ENCODE measurements around the gene SMG6.

SMG6 gene

DNA sequence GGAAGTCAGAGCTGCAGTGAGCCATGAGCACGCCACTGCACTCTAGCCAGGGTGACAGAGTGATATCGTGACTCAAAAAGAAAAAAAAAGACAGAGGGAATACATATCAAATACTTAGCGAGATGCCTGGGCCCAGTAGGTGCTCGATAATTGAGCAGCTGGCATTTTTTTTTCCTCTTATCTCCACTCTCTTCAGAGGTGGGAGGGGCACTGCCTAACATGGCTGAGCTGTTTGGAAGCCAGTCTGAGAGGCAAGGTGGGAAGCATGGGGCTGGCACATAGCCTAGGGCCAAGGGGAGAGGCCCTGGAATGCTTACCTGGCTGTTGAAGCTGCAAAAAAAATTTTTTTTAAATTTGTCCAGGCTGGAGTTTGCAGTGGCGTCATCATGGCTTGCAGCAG is 210.2 kb downstream of the SMG6 start:
- no peak for DNase-seq

DNA sequence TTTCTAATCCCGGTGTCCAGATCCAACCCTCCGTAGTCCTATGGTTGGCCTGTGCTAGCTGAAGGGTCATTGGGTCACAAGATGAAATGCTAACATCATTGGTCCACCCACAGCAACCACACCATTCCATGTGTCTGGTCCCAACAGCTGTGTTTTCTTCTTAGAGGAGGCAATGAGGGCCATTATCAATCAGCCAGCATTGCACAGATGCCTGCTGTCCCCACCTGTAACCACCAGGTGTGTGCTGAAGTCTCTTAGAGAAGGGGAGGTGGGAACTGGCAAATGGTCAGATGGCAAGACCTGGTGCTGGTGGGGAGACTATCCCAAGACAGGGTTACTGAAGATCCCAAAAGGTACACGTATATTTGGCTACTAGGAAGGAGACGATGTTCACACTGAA is 211.3 kb downstream of the SMG6 start:
- no peak for DNase-seq

- no peak for DNase-seq
These were observed 212.6 kb downstream of the SMG6 start for GRCh38 chr17:2090804-2091534.

DNA sequence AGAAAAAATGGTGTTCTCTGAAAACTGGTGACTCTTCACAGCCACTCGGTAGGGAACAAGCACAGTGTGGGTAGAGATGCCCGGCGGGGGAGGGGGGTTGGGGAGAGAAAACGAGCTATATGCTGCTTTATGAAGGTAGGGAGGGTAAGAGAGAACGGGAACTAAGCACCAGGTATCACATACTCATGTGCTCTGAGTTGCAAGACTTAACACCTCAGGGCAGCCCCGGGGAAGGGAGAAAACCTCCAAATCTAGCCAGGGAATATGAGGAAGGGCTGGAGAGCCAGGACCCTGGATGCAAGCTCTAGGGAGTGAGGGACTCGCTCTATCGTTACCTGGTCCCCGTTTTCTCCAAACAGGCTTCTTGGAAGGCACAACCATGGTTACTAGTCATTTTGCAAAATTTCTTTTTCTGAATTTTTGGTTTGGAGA is 213.4 kb downstream of the SMG6 start:
- no peak for DNase-seq

- no peak for DNase-seq
These were observed 214.6 kb downstream of the SMG6 start for GRCh38 chr17:2089021-2089422.

DNA sequence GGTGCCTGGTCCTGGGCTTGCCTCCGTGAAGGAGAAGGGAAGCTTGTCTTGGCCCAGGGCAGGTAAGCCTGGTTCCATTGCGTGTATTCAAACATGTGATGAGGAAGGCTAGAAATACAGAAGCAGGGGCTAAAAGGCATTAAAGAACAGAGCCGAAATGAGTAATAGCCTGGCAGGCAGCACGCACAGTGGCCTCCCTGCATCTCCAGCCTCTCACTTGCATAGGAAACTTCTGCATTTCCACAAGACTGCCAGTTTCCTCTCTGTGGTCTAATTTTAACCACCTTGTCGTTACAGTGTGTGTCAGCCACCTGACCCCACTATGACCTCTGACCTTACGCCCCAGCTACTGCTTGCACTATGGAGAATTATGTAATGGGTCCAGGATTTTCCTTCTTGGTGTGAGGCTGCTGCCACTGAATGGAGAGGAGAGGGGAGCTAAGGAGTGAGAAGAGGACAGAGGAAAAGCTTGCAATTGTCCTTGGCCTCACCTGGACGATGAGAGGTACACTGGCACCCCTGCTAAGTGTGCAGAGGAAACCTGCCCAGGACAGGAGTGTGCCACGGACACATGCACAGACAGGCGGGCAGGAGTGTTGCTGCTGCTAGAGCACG is 215.9 kb downstream of the SMG6 start:
- no peak for DNase-seq

GRCh38 chr17:2086306-2086705 is 217.3 kb downstream of the SMG6 start:
- no peak for DNase-seq

DNA sequence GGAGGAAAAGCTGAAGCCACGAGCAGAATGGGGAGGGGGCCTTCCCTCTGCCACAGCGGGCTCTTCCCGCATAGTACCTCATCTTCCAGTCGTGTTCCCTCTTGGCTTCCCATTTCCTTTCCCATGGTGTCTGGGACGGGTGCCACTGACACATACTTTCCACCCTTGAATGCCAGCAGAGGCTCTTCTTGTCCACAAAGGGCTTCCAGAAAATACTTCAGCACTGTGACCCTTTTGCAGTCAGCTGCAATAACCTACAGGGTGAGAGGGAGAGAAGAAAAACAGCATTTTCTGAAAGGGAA is 218.0 kb downstream of the SMG6 start:
- DNase-seq: no peak

DNA sequence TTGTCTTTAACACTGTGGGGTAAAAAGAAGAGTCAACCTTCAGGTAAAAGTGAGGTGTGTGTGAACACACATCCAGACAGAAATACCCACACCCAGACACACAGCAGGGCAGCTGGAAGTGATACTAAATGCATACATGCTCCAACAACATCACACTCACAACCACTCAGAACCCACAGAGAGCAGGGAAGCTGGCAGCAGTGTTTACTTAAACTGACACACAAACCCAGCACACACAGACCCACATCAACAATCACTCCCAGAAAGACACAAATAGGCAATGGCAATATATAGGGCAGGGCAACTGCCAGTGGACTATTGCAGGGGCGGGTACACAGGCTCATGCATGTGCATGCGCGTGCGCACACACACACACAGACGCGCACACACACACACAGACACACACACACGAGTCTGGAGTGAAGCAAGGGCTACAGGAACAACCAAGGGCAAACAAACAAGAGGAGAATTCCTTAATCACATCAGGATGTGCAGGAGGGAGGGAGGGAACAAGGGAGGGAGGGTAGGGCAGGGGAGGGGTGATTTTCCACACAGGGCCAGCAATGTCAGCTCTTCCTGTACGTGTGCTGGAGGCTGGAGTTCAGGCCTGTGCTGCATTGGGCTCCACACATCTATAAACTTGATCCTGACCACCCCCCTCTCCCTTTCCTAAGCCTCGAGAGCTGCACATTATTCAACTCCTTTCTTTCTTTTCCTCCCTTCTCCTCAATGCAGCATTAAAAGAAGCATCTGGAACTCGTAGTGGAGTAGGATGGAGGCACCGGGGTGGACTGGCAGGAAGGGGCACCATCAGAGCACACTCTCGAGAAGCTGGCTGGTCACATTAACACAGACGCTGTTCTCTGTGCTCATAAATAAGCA is 218.6 kb downstream of the SMG6 start:
- DNase-seq: no peak

GRCh38 chr17:2084036-2084765 is 219.4 kb downstream of the SMG6 start:
- DNase-seq: no peak

DNA sequence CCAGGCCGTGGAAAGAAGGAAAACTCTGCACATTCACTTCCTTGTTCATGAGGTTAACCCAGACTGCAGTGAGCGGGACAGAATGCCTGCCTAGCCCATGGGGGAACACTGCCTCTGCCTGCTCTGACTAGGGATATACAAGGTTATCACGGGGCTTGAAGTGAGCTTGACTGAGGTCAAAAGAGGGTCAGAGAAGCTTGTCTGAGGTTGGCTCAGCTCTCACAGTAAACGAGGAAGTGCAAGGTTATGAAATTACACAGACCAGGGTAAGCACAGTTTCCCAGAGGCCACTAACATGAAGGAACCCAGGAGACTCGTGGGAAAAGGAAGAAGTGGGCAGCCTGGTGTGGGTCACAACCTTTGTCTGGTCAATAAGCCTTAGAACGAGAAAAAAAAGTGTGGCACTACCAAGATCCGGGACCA is 220.0 kb downstream of the SMG6 start:
- DNase-seq: no peak

- no peak for DNase-seq
These were observed 221.4 kb downstream of the SMG6 start for GRCh38 chr17:2082003-2082781.

DNA sequence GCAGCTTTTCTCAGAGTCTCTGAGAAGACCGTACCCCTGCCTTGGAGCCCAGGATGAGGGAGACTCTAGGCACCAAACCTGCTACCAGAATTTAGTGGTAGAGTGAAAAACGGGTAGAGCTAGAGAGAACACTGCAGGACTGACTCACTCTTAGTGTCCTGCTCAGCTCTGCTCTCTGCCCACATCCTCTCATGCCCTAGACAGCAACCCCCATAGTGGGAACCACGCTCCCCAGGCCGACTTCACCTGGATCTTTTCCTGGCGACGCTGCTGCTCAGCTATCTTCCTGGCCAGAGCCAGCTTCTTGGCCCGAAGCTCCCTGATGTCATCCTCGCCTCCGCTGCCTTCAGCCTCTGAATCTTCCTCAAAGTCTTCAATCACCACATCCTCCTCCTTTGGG is 222.0 kb downstream of the SMG6 start:
- DNase-seq: no peak

- no peak for DNase-seq
These were observed 226.5 kb downstream of the SMG6 start for GRCh38 chr17:2077040-2077439.

- peak in 1 of 3 experiments; percentile 5 for DNase-seq
These were observed 227.2 kb downstream of the SMG6 start for GRCh38 chr17:2076087-2076984.

- DNase-seq: no peak
These were observed 228.1 kb downstream of the SMG6 start for GRCh38 chr17:2075336-2076086.

DNA sequence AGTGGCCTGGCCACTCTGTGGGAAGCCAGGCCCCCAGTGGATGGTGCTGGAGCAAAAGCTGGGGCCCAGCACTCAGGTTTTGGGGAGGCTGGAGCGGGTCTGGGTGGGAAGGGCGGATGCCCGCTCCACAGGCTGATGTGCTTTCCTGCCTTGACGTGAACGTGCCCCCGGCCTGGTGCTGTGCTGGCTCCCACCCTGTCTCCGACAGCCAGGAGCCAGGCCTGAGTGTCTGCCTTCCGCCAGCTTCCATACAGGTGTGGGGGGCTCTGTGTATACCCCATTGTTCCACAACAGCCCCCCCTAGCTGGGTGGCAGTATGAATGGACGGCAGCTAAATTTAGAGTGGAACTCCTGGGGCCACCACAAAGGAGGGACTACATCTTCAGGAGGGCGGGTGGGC is 228.7 kb downstream of the SMG6 start:
- no peak for DNase-seq

DNA sequence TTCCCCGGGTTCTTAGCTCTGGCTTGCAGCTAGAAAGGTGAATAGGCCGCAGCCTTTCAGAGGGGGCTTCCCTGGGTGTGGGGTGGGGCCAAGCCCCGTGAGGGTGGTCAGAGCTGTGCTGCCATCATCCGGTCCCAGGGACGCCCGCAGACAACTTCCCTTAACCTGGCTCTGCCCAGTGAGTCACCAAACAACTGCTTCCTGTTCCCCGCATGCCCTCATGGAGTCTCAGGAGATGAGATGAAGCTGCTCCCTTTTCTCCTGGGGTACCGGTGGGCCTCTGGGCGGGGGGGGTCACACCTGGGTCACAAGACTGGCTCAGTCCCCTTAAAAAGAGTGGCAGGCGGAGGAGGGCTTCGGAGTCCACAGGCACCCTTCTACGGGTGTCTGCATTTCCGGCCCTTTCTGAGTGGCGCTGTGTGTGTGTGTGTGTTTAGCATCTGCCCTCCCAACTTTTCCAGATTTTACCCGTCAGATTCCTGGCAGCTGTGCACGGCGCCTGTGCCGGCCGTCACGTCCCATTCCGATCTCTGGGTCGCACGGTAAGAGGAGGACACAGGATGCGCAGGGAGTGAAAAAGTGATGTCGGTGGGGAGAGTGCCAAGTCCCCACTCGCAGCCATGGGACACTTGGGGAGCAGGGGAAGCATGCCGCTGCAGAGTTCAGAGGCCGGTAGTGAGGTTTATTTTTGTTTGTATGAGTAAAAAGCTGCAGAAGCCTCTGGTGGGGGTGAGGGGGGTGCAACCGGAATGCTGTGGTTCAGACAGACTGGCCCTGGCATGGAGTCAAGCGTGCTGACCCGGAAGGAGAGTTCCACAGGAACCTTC is 231.9 kb downstream of the SMG6 start:
- no peak for DNase-seq

DNA sequence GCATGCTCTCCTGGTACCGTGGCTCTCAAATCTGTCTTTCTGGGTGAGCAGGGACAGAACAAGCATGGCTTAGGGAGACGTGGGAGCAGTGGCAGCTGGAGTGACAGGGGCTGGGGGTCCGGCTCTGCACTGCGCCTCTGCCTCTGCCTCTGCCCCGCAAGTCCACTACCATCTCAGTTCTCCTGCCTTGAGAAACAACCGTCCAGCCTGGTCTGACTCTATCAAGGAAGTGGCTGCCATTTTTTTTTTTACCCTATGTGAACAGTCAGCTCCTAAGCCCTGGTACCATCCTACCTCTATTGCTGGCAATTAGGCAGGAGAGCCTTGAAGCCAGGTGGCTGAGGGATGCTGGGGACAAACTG is 232.6 kb downstream of the SMG6 start:
- DNase-seq: no peak

All from NCI-H1417 (cell line).